ENCODE measurements around the gene IGF2BP3. TPM values are rescaled to one million over a fixed set of nuclear protein-coding genes. Genes with fewer than 3 reads are reported as not detected.

The IGF2BP3 gene
- polyA plus RNA-seq, 4 donors, result 0.75 to 66.3 TPM; not detected in 2

DNA sequence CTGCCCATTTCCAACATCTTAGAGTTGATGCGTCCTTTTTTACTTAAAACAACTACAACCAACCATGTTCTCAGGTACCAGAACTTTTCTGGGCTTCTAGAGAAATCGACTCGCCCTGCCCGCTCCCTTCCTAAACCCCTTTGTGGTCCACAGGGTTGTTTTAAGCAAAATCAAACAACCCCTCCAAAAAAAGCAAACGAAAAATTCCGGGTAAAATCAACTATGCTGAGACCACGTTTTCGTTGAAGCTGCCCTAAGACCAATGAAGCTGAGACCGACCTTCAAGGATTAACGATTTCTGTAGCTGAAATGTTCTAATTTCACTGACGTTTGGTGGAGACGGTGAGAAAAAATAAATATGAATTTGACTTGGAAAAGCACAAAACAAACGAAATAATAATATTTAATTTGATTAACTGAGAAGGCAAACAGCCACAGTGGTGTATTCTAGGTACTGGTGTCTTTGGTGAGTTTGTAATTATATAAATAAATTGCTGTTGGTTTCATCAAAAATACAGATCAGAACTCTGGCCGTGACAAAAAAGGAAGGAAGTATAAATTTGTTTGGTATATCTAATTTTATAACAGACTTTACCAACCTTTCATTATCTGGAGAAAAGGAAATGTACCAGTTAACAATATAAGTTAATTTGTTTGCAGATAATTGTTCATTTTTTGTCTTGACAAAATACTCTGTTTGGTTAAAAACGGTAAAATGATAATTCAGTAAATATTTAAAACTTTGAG, 4.7 kb upstream of the IGF2BP3 start:
- Histone ChIP-seq H3K4me1 (ENCODE audit: control insufficient read depth in 3 of 3, insufficient read depth in 2 of 3, low read depth in 1 of 3, low read length in 2 of 3) (peaks cover 5 to 10% (median 9%) of the 10 kb centered on the region in 3 donors), H3K27ac (ENCODE audit: low read depth in 1 of 3, low read length in 2 of 3) (peak overlapping the region in 1 of 3 donors; percentile 79), H3K4me3 (ENCODE audit: low read depth in 1 of 3, low read length in 3 of 3) (peak overlapping the region in 1 of 3 donors; percentile 60), H3K27me3 (ENCODE audit: control insufficient read depth in 3 of 3, insufficient read depth in 3 of 3, low read length in 3 of 3) (peaks cover 0 to 28% (median 5%) of the 10 kb centered on the region in 3 donors), H3K9me3 (ENCODE audit: control insufficient read depth in 2 of 2, insufficient read depth in 1 of 2, low read depth in 1 of 2, low read length in 1 of 2) (no peaks in the 10 kb centered on the region), H3K36me3 (ENCODE audit: control insufficient read depth in 3 of 3, insufficient read depth in 2 of 3, low read depth in 1 of 3, low read length in 3 of 3) (no peaks in the 10 kb centered on the region)
- no peak for FAIRE-seq
- WGBS, 3 donors, result 3 to 4% (median 3%) methylated on average over 15 of the region's 15 CpGs
- DNase-seq, result no peak

- FAIRE-seq (no peak), DNase-seq (peak; percentile 90 to 98)
- H3K27me3 ChIP-seq (ENCODE audit: control insufficient read depth in 3 of 3, insufficient read depth in 3 of 3, low read length in 3 of 3), result peaks cover 0 to 33% (median 10%) of the 10 kb centered on the region in 3 donors
Measured at GRCh38 chr7:23474094-23474828, 4.0 kb upstream of the IGF2BP3 start.

GRCh38 chr7:23473844-23474093, 3.5 kb upstream of the IGF2BP3 start:
- WGBS, 3 donors, result 1 to 4% (median 1%) methylated on average over 22 to 23 of the region's 23 CpGs
- no peak for FAIRE-seq
- DNase-seq, result peak in 1 of 2 donors; percentile 78
- Histone ChIP-seq H3K27ac (ENCODE audit: low read depth in 1 of 3, low read length in 2 of 3) (peak overlapping the region in 1 of 3 donors; percentile 98), H3K9me3 (ENCODE audit: control insufficient read depth in 2 of 2, insufficient read depth in 1 of 2, low read depth in 1 of 2, low read length in 1 of 2) (no peaks in the 10 kb centered on the region), H3K27me3 (ENCODE audit: control insufficient read depth in 3 of 3, insufficient read depth in 3 of 3, low read length in 3 of 3) (peaks cover 0 to 35% (median 14%) of the 10 kb centered on the region in 3 donors), H3K4me3 (ENCODE audit: low read depth in 1 of 3, low read length in 3 of 3) (peak overlapping the region in 2 of 3 donors; percentile 55 to 60), H3K4me1 (ENCODE audit: control insufficient read depth in 3 of 3, insufficient read depth in 2 of 3, low read depth in 1 of 3, low read length in 2 of 3) (peaks cover 9 to 16% (median 10%) of the 10 kb centered on the region in 3 donors), H3K36me3 (ENCODE audit: control insufficient read depth in 3 of 3, insufficient read depth in 2 of 3, low read depth in 1 of 3, low read length in 3 of 3) (no peaks in the 10 kb centered on the region)

More at GRCh38 chr7:23474094-23474828, 4.0 kb upstream of the IGF2BP3 start:
- Histone ChIP-seq H3K9me3 (ENCODE audit: control insufficient read depth in 2 of 2, insufficient read depth in 1 of 2, low read depth in 1 of 2, low read length in 1 of 2) (no peaks in the 10 kb centered on the region), H3K4me1 (ENCODE audit: control insufficient read depth in 3 of 3, insufficient read depth in 2 of 3, low read depth in 1 of 3, low read length in 2 of 3) (peaks cover 9 to 15% (median 10%) of the 10 kb centered on the region in 3 donors), H3K36me3 (ENCODE audit: control insufficient read depth in 3 of 3, insufficient read depth in 2 of 3, low read depth in 1 of 3, low read length in 3 of 3) (no peaks in the 10 kb centered on the region), H3K4me3 (ENCODE audit: low read depth in 1 of 3, low read length in 3 of 3) (peak overlapping the region in 2 of 3 donors; percentile 55 to 60), H3K27ac (ENCODE audit: low read depth in 1 of 3, low read length in 2 of 3) (peak overlapping the region in 1 of 3 donors; percentile 98)
- 0 to 2% (median 1%) methylated on average over 56 to 66 of the region's 66 CpGs for WGBS, 3 donors

GRCh38 chr7:23472956-23473843, 2.9 kb upstream of the IGF2BP3 start:
- H3K4me3 ChIP-seq (ENCODE audit: low read depth in 1 of 3, low read length in 3 of 3), result peak overlapping the region in 2 of 3 donors; percentile 55 to 60
- DNase-seq, result peak in 1 of 2 donors; percentile 70
- H3K4me1 ChIP-seq (ENCODE audit: control insufficient read depth in 3 of 3, insufficient read depth in 2 of 3, low read depth in 1 of 3, low read length in 2 of 3), result peaks cover 9 to 18% (median 10%) of the 10 kb centered on the region in 3 donors
- H3K36me3 ChIP-seq (ENCODE audit: control insufficient read depth in 3 of 3, insufficient read depth in 2 of 3, low read depth in 1 of 3, low read length in 3 of 3), result no peaks in the 10 kb centered on the region
- peaks cover 0 to 39% (median 16%) of the 10 kb centered on the region in 3 donors for H3K27me3 ChIP-seq (ENCODE audit: control insufficient read depth in 3 of 3, insufficient read depth in 3 of 3, low read length in 3 of 3)
- FAIRE-seq, result no peak
- 7 to 11% (median 9%) methylated on average over 16 of the region's 16 CpGs for WGBS, 3 donors
- peak overlapping the region in 2 of 3 donors; percentile 54 to 98 for H3K27ac ChIP-seq (ENCODE audit: low read depth in 1 of 3, low read length in 2 of 3)
- H3K9me3 ChIP-seq (ENCODE audit: control insufficient read depth in 2 of 2, insufficient read depth in 1 of 2, low read depth in 1 of 2, low read length in 1 of 2), result no peaks in the 10 kb centered on the region

- DNase-seq (no peak), FAIRE-seq (no peak)
- H3K27me3 ChIP-seq (ENCODE audit: control insufficient read depth in 3 of 3, insufficient read depth in 3 of 3, low read length in 3 of 3), result peaks cover 0 to 44% (median 16%) of the 10 kb centered on the region in 3 donors
- H3K9me3 ChIP-seq (ENCODE audit: control insufficient read depth in 2 of 2, insufficient read depth in 1 of 2, low read depth in 1 of 2, low read length in 1 of 2), result no peaks in the 10 kb centered on the region
- no peak overlapping the region for H3K4me3 ChIP-seq (ENCODE audit: low read depth in 1 of 3, low read length in 3 of 3)
- H3K27ac ChIP-seq (ENCODE audit: low read depth in 1 of 3, low read length in 2 of 3), result peak overlapping the region in 1 of 3 donors; percentile 98
- peaks cover 9 to 18% (median 10%) of the 10 kb centered on the region in 3 donors for H3K4me1 ChIP-seq (ENCODE audit: control insufficient read depth in 3 of 3, insufficient read depth in 2 of 3, low read depth in 1 of 3, low read length in 2 of 3)
- H3K36me3 ChIP-seq (ENCODE audit: control insufficient read depth in 3 of 3, insufficient read depth in 2 of 3, low read depth in 1 of 3, low read length in 3 of 3), result no peaks in the 10 kb centered on the region
Measured at GRCh38 chr7:23472556-23472955, 2.3 kb upstream of the IGF2BP3 start.

GRCh38 chr7:23472046-23472445, 1.8 kb upstream of the IGF2BP3 start:
- no peak for FAIRE-seq
- Histone ChIP-seq H3K4me3 (ENCODE audit: low read depth in 1 of 3, low read length in 3 of 3) (peak overlapping the region in 1 of 3 donors; percentile 62), H3K36me3 (ENCODE audit: control insufficient read depth in 3 of 3, insufficient read depth in 2 of 3, low read depth in 1 of 3, low read length in 3 of 3) (peaks cover 0 to 2% (median 0%) of the 10 kb centered on the region in 3 donors), H3K27ac (ENCODE audit: low read depth in 1 of 3, low read length in 2 of 3) (peak overlapping the region in 1 of 3 donors; percentile 98), H3K27me3 (ENCODE audit: control insufficient read depth in 3 of 3, insufficient read depth in 3 of 3, low read length in 3 of 3) (peaks cover 0 to 48% (median 16%) of the 10 kb centered on the region in 3 donors), H3K9me3 (ENCODE audit: control insufficient read depth in 2 of 2, insufficient read depth in 1 of 2, low read depth in 1 of 2, low read length in 1 of 2) (no peaks in the 10 kb centered on the region), H3K4me1 (ENCODE audit: control insufficient read depth in 3 of 3, insufficient read depth in 2 of 3, low read depth in 1 of 3, low read length in 2 of 3) (peaks cover 10 to 18% (median 12%) of the 10 kb centered on the region in 3 donors)
- DNase-seq, result peak in 1 of 2 donors; percentile 45
- 60 to 69% (median 60%) methylated on average over 6 of the region's 6 CpGs for WGBS, 3 donors

DNA sequence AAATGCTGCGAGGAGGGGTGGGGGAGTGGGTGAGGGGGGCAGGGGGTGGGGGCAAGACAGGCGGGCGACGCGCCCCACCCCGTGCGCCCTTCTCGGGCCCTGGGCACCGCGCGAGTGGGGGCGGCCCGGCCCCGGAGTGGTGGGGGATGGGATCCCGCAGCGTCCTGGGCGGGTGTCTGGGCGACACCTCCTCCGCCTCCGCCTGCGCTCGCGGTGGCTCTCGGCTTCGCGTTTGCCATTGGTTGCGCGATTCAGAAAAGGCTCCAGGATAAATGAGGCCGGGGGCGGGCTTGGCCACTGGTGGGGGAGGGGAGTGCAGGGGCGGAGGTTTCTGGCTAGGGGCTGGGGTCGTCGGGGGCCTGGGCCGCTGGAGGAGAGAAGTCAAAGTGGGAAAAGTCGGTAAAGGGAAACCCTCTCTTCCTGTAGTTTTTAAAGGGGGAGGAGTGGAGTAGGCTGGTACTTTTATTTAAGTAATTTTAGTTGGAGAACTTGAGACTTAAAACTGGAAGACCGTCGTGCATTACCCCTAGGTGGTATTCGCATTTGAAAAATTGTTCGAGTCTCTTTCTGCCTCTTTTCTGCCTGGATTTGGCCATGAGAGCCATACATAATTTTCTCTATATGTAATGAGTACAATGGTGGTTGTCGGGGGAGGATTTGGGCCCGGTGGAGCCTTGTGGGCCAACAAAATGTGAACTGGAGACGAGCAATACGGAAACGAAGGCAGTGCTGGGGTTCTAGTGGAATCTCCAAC, 992 bp upstream of the IGF2BP3 start:
- 2 to 7% (median 5%) methylated on average over 36 to 44 of the region's 44 CpGs for WGBS, 3 donors
- peak overlapping the region in 2 of 3 donors; percentile 37 to 62 for H3K4me3 ChIP-seq (ENCODE audit: low read depth in 1 of 3, low read length in 3 of 3)
- H3K9me3 ChIP-seq (ENCODE audit: control insufficient read depth in 2 of 2, insufficient read depth in 1 of 2, low read depth in 1 of 2, low read length in 1 of 2), result no peaks in the 10 kb centered on the region
- DNase-seq, result peak in 1 of 2 donors; percentile 93
- peak overlapping the region in 1 of 3 donors; percentile 98 for H3K27ac ChIP-seq (ENCODE audit: low read depth in 1 of 3, low read length in 2 of 3)
- no peak for FAIRE-seq
- peaks cover 0 to 2% (median 0%) of the 10 kb centered on the region in 3 donors for H3K36me3 ChIP-seq (ENCODE audit: control insufficient read depth in 3 of 3, insufficient read depth in 2 of 3, low read depth in 1 of 3, low read length in 3 of 3)
- H3K27me3 ChIP-seq (ENCODE audit: control insufficient read depth in 3 of 3, insufficient read depth in 3 of 3, low read length in 3 of 3), result peaks cover 0 to 48% (median 14%) of the 10 kb centered on the region in 3 donors
- peaks cover 10 to 18% (median 18%) of the 10 kb centered on the region in 3 donors for H3K4me1 ChIP-seq (ENCODE audit: control insufficient read depth in 3 of 3, insufficient read depth in 2 of 3, low read depth in 1 of 3, low read length in 2 of 3)

Measured in small intestine (tissue), 7 donors.